Duodenal mucosa (tissue), 2 donors: ENCODE measurements around the gene KCTD1.
A peak's percentile ranks its signal among the peaks of the same experiment; 100 is the strongest.

ENCODE experiments used
- H3K27ac ChIP-seq: one replicate; pipeline ENCODE4 v1.7.0; 2013; ENCODE audit warnings: low read depth, low read length
- H3K27me3 ChIP-seq, 2 donors: one replicate each; pipeline ENCODE4 v1.7.0; 2013; ENCODE audit warnings: low read length in 2 of 2, control low read depth in 1 of 2; ENCODE audit not compliant: insufficient read depth in 2 of 2, control insufficient read depth in 1 of 2
- H3K36me3 ChIP-seq, 2 donors: one replicate each; pipeline ENCODE4 v1.7.0; 2013; ENCODE audit warnings: low read length in 2 of 2, control low read depth in 1 of 2; ENCODE audit not compliant: insufficient read depth in 2 of 2, control insufficient read depth in 1 of 2
- H3K4me1 ChIP-seq, 2 donors: one replicate each; pipeline ENCODE4 v1.7.0; 2013; ENCODE audit warnings: low read length in 2 of 2, control low read depth in 1 of 2; ENCODE audit not compliant: insufficient read depth in 2 of 2, control insufficient read depth in 1 of 2
- H3K4me3 ChIP-seq, 2 donors: one replicate each; pipeline ENCODE4 v1.7.0; 2013; ENCODE audit warnings: low read length in 2 of 2, low read depth in 1 of 2
- H3K9ac ChIP-seq, 2 donors: one replicate each; pipeline ENCODE4 v1.7.0; 2013; ENCODE audit warnings: low read length in 2 of 2, low read depth in 1 of 2
- H3K9me3 ChIP-seq, 2 donors: one replicate each; pipeline ENCODE4 v1.7.0; 2013; ENCODE audit warnings: low read length in 2 of 2, control low read depth in 1 of 2; ENCODE audit not compliant: control insufficient read depth in 1 of 2

KCTD1 gene

DNA sequence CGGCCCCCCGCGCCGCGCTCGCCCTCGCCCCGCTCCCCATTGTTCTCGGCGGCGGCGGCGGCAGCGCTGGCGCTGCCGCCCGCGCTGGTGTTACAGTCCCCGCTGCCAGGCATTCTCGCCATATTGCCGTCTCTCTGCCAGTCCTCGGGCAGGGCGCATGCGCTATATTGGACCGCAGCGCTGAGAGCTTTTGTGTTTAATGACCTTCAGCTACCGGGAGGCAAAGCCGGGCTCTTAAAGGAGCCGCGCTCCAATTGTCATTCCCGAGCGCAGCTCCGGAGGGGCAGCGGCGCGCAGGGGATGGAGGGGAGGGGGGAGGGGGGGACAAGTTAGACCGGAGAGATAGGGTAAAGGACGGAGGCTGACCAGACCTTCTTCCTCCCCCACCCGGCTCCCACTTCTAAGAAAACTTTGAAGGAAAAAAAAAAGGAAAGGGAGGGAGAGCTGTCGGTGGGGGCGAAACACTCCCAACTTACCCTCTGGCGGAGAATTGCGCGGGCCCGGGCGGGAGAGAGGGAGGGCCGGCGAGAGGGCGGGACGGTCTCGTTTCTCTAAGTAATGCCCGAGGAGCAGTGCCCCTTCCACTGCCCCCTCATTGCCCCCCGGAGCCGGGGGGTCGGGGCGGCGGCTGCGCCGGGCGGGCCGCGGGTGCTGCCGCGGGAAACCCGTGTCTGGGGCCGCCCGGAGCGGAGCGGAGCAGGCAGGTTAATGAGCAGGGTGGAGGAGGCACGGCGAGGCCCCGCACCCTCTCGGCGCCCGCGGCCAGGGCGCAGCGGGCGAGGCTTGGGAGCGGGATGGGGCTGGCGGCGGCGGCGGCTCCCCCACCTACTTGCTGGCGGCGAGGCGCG is at the start of gene KCTD1:
KCTD1 (minus strand) TSS at position 139 of the 848 bp plus-strand sequence; CDS start at position 122, 17 bp downstream.
- Histone ChIP-seq H3K36me3 (no peaks in the 10 kb centered on the region), H3K27ac (peak within 1 kb of the TSS; percentile 31), H3K27me3 (peaks cover 35 to 36% of the 10 kb centered on the region in 2 donors), H3K4me1 (peaks cover 31 to 32% of the 10 kb centered on the region in 2 donors), H3K9me3 (no peaks in the 10 kb centered on the region), H3K9ac (peak within 1 kb of the TSS; percentile 30 to 32), H3K4me3 (peak within 1 kb of the TSS; percentile 68 to 85)

DNA sequence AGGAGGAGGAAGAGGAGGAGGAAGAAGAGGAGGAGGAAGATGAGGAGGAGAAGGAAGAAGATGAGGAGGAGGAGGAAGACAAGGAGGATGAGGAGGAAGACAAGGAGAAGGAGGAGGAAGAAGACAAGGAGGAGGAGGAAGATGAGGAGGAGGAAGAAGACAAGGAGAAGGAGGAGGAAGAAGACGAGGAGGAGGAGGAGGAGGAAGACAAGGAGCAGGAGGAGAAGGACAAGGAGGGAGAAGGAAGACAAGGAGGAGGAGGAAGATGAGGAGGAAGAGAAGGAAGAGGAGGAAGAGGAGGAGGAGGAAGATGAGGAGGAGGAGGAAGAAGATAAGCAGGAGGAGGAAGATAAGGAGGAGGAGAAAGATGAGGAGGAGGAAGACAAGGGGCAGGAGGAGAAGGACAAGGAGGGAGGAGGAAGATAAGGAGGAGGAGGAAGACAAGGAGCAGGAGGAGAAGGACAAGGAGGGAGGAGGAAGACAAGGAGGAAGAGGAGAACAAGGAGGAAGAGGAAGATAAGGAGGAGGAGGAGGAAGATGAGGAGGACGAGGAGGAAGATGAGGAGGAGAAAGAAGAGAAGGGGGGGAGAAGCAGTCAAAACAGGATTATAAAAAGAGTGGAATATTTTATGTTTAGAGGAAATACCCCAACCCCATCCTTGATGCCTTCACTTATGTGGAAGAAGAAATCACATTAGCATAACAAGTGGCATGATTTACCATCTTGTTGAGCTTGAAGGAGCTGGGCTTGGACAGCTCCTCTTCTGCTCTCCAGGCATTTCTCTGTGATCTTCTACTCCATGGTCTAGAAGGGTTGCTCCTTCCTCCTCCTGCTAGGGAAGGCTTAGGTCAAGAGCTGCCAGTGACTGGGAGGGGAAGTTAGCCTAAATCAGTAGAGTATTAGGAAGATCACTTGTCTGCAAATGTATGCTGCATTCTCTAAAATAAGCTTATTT is 45.3 kb upstream of the KCTD1 start:
- H3K4me3 ChIP-seq = no peak overlapping the region
- no peaks in the 10 kb centered on the region for H3K36me3 ChIP-seq
- H3K27ac ChIP-seq = no peak overlapping the region
- no peaks in the 10 kb centered on the region for H3K4me1 ChIP-seq
- no peaks in the 10 kb centered on the region for H3K9me3 ChIP-seq
- H3K9ac ChIP-seq = no peak overlapping the region
- H3K27me3 ChIP-seq = no peaks in the 10 kb centered on the region

DNA sequence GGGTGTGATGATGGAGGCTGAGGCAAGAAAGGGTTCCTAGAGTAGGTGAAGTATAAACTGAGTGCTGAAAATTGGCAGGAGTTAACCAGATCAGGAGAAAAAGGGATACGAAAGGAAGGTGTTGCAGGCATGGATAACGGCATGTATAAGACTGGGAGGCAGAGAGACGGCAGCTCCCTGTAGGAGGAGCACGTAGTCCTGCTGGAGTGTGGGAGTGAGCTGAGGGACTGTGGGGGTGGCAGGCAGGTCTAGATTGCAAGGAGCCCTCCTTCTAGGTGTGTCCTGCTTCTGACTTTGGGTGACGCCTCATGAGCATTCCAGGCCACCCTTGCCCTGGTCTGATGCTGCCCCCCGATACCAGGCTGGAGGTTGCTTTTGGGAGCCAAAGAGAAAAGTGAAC is 36.4 kb upstream of the KCTD1 start:
- peaks cover 0 to 5% of the 10 kb centered on the region in 2 donors for H3K27me3 ChIP-seq
- H3K36me3 ChIP-seq = no peaks in the 10 kb centered on the region
- H3K27ac ChIP-seq = no peak overlapping the region
- H3K4me1 ChIP-seq = peaks cover 0 to 8% of the 10 kb centered on the region in 2 donors
- no peaks in the 10 kb centered on the region for H3K9me3 ChIP-seq
- H3K9ac ChIP-seq = no peak overlapping the region
- no peak overlapping the region for H3K4me3 ChIP-seq

DNA sequence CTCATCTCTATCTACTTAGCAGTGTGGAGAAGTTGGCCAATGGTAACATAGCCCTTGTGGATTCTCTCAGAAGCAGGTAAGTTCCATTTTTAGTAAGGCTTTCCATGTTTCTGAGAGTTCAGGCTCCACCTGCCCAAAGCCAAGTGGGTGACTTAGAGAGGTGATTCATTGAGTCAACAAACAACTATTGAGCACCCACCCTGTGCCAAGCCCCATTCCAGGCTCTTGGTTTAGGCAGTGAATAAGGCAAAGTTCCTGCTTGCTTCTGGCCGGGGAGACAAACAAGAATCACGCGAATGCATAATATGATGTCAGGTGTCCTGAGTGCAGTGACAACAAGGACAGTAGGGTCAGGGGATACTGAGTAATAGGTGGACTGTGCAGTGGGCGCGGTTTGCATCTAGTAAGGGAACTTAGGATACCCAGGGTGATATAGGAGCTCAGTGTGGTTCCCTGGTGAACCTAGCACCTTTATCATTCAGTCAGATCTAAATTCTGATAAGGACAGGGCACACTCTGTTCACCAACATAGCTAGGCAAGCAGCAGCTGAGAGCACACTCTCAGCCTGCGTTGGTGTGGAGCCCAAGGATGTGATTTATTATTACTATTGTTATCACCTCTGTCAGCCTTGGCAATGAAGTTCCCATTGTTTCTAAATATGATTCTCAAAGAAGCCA is 31.7 kb upstream of the KCTD1 start:
- H3K9ac ChIP-seq = no peak overlapping the region
- H3K36me3 ChIP-seq = no peaks in the 10 kb centered on the region
- H3K4me1 ChIP-seq = peaks cover 3 to 10% of the 10 kb centered on the region in 2 donors
- H3K9me3 ChIP-seq = no peaks in the 10 kb centered on the region
- H3K27ac ChIP-seq = no peak overlapping the region
- peak overlapping the region in 1 of 2 donors; percentile 12 for H3K4me3 ChIP-seq
- H3K27me3 ChIP-seq = peaks cover 11 to 17% of the 10 kb centered on the region in 2 donors

DNA sequence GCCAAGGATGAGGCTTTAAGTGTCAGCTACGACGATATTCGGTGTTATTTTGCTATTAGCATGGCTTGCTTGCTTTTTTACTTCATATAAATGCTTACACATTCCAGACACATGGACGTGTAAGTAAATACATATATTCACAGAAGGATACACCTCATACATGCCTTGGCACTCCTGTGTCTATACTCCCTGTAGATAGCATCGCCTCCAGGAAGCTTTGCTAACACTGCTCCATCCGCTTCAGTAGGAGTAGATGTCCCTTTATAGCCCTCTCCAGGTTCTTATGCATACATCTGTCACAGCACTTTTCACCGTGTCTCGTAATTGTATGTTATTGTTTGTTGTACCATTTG is 27.5 kb upstream of the KCTD1 start:
- peaks cover 14 to 24% of the 10 kb centered on the region in 2 donors for H3K27me3 ChIP-seq
- peaks cover 7 to 10% of the 10 kb centered on the region in 2 donors for H3K4me1 ChIP-seq
- no peaks in the 10 kb centered on the region for H3K36me3 ChIP-seq
- peak overlapping the region in 1 of 2 donors; percentile 0 for H3K9ac ChIP-seq
- H3K9me3 ChIP-seq = no peaks in the 10 kb centered on the region
- H3K4me3 ChIP-seq = peak overlapping the region; percentile 62 to 63
- no peak overlapping the region for H3K27ac ChIP-seq

DNA sequence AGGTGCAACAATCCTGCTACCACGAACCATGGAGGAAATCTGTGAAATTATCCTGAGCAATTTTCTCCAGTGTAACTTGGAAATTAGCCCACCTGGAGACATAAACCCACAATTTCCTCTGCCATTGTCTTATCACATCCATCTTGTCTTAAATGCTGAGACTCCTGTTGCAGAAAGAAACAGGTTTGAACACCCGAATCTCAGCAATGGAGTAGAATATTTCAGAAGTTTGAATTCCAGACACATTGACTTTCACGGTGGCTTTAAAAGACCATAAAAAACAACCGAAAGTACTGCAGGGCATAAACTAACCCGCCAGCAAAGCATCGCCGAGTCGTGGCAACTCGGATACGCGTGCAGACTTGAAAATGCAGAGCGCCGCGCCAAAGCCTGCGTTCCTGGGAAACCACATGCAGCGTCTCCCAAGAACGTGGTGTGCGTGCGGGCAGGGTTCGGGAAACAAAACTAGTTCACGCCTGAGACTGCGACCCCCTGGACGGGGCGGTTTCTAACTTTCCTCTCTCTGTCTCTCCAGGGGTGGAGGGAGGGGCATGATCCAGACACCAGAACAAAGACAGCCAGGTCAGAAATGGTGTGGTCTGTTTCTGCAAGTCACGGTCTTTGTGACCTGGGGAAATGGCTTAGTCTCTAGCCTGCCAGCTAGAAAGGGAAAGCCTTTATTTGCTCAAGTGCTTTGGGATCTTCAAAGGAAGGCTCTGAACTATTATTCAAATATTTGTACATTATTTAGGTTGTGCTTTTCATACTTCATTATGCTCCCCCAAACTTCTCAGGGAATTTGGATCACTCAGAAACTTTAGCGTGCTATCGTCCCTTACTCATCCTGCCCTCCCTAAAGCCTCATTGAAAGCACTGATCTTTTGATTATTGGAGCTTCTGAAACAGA is 26.9 kb upstream of the KCTD1 start:
- Histone ChIP-seq H3K9me3 (no peaks in the 10 kb centered on the region), H3K27ac (no peak overlapping the region), H3K27me3 (peaks cover 14 to 23% of the 10 kb centered on the region in 2 donors), H3K36me3 (no peaks in the 10 kb centered on the region), H3K9ac (peak overlapping the region in 1 of 2 donors; percentile 0), H3K4me1 (peaks cover 7% of the 10 kb centered on the region in 2 donors), H3K4me3 (peak overlapping the region; percentile 62 to 63)

DNA sequence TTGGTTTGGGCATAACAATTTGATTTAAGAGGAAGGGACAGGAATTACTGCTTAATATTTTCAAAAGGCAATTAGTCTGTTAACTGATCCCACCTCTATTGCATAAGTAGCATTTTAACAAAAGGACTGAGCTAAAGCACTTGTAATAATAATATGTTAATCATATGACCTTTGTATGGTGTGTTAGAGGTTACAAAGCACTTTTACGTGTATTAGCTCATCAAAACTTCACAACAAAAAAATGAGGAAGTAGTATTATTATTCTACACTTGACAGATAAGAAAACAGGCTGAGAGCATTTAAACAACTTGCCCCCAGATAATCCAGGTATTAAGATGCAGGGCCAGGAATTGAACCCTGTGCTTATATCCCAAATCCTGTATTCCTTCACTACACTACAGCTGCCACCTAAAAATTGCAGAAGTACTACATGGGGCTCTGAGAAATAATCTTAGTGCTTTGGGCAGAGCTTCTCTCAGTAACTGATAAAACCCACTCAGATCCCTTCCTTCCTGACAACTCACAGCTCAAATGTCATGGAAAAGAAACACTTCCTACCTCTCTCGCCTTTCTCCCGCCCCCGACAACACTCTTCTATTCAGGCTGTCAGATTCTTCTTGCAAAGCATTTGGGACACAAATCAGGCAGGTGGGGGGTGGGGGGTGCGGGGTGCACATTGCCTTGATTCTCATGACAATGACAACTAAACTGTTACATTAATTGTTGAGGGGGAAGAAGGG is 20.7 kb upstream of the KCTD1 start:
- peaks cover 0 to 3% of the 10 kb centered on the region in 2 donors for H3K27me3 ChIP-seq

DNA sequence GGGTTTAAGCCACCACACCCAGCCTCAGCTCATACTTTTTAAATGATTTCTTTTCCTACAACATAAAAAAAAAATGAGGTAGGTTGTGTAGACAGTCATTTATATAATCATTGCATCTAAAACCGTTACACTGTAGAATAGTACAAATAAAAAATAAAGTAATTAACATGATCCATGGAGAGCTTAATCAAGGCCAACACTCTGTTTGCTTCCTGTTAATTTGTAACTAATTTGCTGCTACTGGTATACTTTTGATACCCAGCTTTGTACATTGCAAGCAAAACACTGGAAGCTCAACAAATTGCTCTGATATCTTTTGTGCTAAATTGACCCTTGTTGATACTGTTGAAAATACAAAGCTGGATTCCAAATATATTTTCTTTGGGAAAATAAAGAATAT is 20.2 kb upstream of the KCTD1 start:
- Histone ChIP-seq H3K27me3 (peaks cover 0 to 3% of the 10 kb centered on the region in 2 donors), H3K9me3 (no peaks in the 10 kb centered on the region), H3K36me3 (no peaks in the 10 kb centered on the region), H3K27ac (no peak overlapping the region), H3K4me1 (peaks cover 3 to 7% of the 10 kb centered on the region in 2 donors), H3K9ac (no peak overlapping the region), H3K4me3 (no peak overlapping the region)

More for the DNA sequence above, 20.7 kb upstream of the KCTD1 start:
- no peaks in the 10 kb centered on the region for H3K36me3 ChIP-seq
- H3K9ac ChIP-seq = no peak overlapping the region
- H3K9me3 ChIP-seq = no peaks in the 10 kb centered on the region
- no peak overlapping the region for H3K4me3 ChIP-seq
- no peak overlapping the region for H3K27ac ChIP-seq
- H3K4me1 ChIP-seq = peaks cover 3 to 7% of the 10 kb centered on the region in 2 donors
